B cell (primary cell): Measurements from ENCODE around the gene GIPC1.

Experiments
- CTCF ChIP-seq: fragments of 200-600 bp; IDR thresholded peaks from one replicate; pipeline ENCODE4 v1.8.0; 2022; ENCODE audit warnings: antibody characterized with exemption, mild to moderate bottlenecking
- EZH2 ChIP-seq: IDR thresholded peaks from 2 replicates; pipeline ENCODE4 v1.6.1; 2012; ENCODE audit warnings: borderline replicate concordance, low read depth, mild to moderate bottlenecking, moderate library complexity, low read length; ENCODE audit not compliant: insufficient read depth, poor library complexity, severe bottlenecking

DNA sequence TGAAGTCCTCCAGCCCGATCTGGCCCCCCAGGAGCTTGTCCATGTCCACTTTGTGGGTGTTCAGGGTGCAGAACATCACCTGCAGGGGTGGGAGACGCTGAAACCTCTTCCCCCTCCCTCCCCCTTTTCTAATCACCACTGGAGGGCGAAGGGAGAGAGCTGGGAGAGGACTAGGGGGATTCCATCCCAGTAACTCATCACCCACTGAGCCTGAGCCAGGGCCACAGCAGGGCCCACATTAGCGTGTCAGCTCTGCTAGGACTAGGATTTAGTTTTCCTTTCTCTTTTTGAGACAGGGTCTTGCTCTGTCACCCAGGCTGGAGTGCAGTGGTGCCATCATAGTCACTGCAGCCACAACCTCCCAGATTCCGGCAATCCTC, 15.2 kb downstream of the GIPC1 start:
- TF ChIP-seq CTCF (no peak), EZH2 (no peak)
